Sigmoid colon (tissue), 4 donors: ENCODE measurements around the gene RASGRF2.

ENCODE experiments used
- EP300 ChIP-seq, 4 donors: sonication (generic); formaldehyde crosslinking; IDR thresholded peaks; one replicate each; pipeline ENCODE4 v1.6.1; 2017; ENCODE audit warnings: antibody characterized with exemption in 4 of 4
- POLR2AphosphoS5 ChIP-seq, 4 donors: sonication (generic); formaldehyde crosslinking; IDR thresholded peaks; one replicate each; pipeline ENCODE4 v1.6.1; 2017; ENCODE audit warnings: antibody characterized with exemption in 4 of 4
- TF ChIP-seq, protein P1 (sequence below), 4 experiments: fragments of 450-650 bp in 3 of 4; fragments of 200-600 bp in 1 of 4; IDR thresholded peaks; one replicate each; pipeline ENCODE4 v1.5.1; 2016 to 2019; ENCODE audit warnings: antibody characterized with exemption in 4 of 4, mild to moderate bottlenecking in 3 of 4, moderate library complexity in 2 of 4

DNA sequence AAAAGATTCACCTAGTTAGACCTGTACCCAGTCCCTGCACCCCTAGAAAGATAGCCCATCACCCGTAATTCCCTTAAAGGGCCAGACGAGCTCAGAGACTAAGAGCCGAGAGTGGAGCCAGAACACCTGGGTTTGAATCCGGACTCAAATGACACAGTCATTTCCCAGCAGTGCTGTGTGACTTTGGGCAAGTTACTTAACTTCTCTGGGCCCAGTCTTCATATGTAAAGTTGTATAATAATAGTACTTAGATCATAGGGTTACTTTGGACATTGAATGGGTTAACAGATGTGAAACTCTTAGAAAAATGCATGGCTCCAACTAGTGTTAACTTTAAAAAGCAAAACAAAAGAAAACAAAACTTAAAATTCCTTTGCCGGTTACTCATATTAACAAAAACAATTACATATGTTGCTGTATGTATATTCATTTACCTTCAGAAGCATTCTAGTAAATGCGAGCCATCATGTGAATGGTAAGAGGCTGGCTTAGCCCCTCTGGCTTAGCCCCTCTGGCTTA lies 40.4 kb upstream of the RASGRF2 start:
- TF ChIP-seq, protein P1, sequence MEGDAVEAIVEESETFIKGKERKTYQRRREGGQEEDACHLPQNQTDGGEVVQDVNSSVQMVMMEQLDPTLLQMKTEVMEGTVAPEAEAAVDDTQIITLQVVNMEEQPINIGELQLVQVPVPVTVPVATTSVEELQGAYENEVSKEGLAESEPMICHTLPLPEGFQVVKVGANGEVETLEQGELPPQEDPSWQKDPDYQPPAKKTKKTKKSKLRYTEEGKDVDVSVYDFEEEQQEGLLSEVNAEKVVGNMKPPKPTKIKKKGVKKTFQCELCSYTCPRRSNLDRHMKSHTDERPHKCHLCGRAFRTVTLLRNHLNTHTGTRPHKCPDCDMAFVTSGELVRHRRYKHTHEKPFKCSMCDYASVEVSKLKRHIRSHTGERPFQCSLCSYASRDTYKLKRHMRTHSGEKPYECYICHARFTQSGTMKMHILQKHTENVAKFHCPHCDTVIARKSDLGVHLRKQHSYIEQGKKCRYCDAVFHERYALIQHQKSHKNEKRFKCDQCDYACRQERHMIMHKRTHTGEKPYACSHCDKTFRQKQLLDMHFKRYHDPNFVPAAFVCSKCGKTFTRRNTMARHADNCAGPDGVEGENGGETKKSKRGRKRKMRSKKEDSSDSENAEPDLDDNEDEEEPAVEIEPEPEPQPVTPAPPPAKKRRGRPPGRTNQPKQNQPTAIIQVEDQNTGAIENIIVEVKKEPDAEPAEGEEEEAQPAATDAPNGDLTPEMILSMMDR (IDR thresholded peaks at IDR 0.05), result no peak
- TF ChIP-seq EP300 (IDR thresholded peaks at IDR 0.05) (no peak), POLR2AphosphoS5 (IDR thresholded peaks at IDR 0.05) (no peak)
